WI38 (cell line): Measurements from ENCODE around the gene RERE.
A peak's percentile ranks its signal among the peaks of the same experiment; 100 is the strongest.

Source experiments
- H3K4me3 ChIP-seq: 2 replicates; pipeline ENCODE4 v1.5.1; 2011; ENCODE audit warnings: low read depth, mild to moderate bottlenecking, control low read depth, low read length
- TF ChIP-seq, protein P1 (sequence below): IDR thresholded peaks from 2 replicates; pipeline ENCODE4 v1.5.1; 2012; ENCODE audit warnings: low read depth, mild to moderate bottlenecking, control low read depth, low read length

Gene RERE

GRCh38 chr1:8421721-8422120 is 395.7 kb downstream of the RERE start:
- TF ChIP-seq, protein P1, sequence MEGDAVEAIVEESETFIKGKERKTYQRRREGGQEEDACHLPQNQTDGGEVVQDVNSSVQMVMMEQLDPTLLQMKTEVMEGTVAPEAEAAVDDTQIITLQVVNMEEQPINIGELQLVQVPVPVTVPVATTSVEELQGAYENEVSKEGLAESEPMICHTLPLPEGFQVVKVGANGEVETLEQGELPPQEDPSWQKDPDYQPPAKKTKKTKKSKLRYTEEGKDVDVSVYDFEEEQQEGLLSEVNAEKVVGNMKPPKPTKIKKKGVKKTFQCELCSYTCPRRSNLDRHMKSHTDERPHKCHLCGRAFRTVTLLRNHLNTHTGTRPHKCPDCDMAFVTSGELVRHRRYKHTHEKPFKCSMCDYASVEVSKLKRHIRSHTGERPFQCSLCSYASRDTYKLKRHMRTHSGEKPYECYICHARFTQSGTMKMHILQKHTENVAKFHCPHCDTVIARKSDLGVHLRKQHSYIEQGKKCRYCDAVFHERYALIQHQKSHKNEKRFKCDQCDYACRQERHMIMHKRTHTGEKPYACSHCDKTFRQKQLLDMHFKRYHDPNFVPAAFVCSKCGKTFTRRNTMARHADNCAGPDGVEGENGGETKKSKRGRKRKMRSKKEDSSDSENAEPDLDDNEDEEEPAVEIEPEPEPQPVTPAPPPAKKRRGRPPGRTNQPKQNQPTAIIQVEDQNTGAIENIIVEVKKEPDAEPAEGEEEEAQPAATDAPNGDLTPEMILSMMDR, result no peak
- peak overlapping the region; percentile 86 for H3K4me3 ChIP-seq

GRCh38 chr1:8420318-8420717 is 397.1 kb downstream of the RERE start:
- TF ChIP-seq, protein P1, result no peak
- peak overlapping the region; percentile 86 for H3K4me3 ChIP-seq

DNA sequence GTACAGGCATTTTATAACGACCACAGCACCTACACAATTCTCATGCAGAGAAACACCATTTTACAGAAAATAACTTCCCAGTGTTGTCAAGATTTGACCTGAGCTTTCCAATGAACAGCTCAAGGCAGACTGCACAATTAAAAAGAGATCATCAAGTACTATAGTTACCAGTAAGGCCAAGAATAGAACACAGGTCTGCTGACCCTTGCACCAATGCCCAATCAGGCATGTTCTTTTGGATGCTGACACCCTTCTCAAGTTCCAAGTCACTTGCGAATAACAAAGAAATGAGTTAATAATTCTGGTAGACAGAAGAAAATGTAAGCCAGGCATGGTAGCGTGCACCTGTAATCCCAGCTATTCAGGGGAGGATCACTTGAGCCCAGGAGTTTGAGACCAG is 397.6 kb downstream of the RERE start:
- peak overlapping the region; percentile 86 for H3K4me3 ChIP-seq
- TF ChIP-seq, protein P1, result no peak

DNA sequence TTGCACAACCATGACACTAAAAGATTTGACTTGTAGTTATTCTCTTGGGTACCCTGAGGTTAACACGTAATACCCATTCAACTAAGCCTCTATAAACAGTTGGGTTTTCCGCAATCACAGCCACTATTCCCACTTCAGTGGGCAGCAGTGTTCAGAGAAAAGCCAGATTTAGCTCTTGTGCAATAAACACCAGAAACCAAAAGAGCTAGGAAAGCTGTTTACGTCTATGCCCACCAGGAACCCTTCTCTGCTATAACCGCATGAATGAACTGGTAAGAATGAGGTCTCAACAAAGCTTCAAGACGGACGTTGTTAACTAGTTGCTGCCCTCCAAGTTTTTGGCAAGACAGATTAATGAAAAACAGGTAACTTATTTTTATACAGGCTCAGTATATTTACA is 398.3 kb downstream of the RERE start:
- TF ChIP-seq, protein P1, result no peak
- H3K4me3 ChIP-seq, result peak overlapping the region; percentile 86; the same call in 1 of the 2 replicates

DNA sequence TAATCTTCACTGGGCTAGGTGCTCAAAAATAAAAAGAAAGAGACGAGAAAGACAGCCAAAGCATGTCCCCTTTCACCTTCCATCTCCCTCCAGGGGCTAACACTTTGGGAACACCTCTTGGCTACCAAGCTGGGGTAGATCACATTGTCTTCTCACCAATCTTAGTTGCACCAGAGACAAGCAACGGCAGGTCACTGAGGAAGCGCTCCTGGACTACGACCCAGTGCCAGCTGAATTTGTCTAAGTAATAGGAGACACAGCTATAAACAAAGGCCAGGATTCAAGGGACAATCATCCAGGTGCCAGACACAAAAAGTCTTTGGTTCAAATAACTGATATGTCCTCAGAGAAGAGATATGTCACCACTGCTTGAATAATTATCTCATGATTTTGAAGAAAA is 399.1 kb downstream of the RERE start:
- TF ChIP-seq, protein P1, result no peak
- H3K4me3 ChIP-seq, result no peak overlapping the region

GRCh38 chr1:8417625-8418024 is 399.8 kb downstream of the RERE start:
- TF ChIP-seq, protein P1, result no peak
- H3K4me3 ChIP-seq, result no peak overlapping the region

DNA sequence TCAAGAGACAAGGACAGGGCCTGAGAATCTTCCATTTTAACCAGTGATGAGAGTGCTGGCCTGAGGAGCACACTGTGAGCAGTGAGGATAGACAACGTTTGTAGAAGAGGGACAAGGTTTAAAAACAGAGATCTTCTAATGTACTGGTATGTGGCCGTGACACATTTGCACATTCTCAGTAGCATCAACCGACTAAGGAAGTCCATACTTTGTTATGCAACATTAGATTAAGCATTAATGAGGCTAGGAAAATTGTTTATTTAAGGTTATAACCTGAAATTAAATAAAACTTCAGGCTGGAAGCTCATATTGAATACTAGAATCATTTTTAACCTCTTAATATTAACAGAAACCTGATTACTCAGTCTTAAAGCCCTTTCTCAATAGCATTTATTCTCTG is 400.6 kb downstream of the RERE start:
- H3K4me3 ChIP-seq, result no peak overlapping the region
- TF ChIP-seq, protein P1, result no peak
